MCF 10A (cell line): ENCODE measurements around the gene SNX25. TPM values are rescaled to one million over a fixed set of nuclear protein-coding genes. Genes with fewer than 3 reads are reported as not detected.

Source experiments
- BruUV-seq: library from RNA; stranded (reverse); fragments of 400-500 nt; replicated peaks from 2 replicates; lab custom pipeline; 2021; lab: Mats Ljungman, UMichigan
- CTCF ChIA-PET: fragments of 300-600 bp; sonication (Branson Sonifier 250); formaldehyde crosslinking; extraction: SDS; loops from one replicate; lab custom pipeline; 2021; ENCODE audit warnings: antibody characterized with exemption, inconsistent platforms; lab: Yijun Ruan, JAX
- POLR2A ChIA-PET: fragments of 300-600, 350-650 bp; sonication (Branson Sonifier 250); formaldehyde crosslinking; extraction: SDS; loops from one replicate; lab custom pipeline; 2020; ENCODE audit warnings: antibody characterized with exemption, inconsistent platforms; lab: Yijun Ruan, JAX
- DNase-seq: peaks from one replicate; pipeline ENCODE4 v3.0.0-alpha.2; 2018; ENCODE audit not compliant: unreplicated experiment
- H3K27ac Mint-ChIP-seq: one replicate; pipeline ENCODE4 v1.8.0; 2022; ENCODE audit warnings: mild to moderate bottlenecking, low read depth, mixed read lengths; ENCODE audit not compliant: unreplicated experiment
- H3K27me3 Mint-ChIP-seq: one replicate; pipeline ENCODE4 v1.8.0; 2022; ENCODE audit warnings: mixed read lengths; ENCODE audit not compliant: insufficient read depth, unreplicated experiment
- H3K36me3 Mint-ChIP-seq: one replicate; pipeline ENCODE4 v1.8.0; 2022; ENCODE audit warnings: mild to moderate bottlenecking, moderate library complexity, mixed read lengths; ENCODE audit not compliant: insufficient read depth, unreplicated experiment
- H3K4me1 Mint-ChIP-seq: one replicate; pipeline ENCODE4 v1.8.0; 2022; ENCODE audit warnings: mixed read lengths; ENCODE audit not compliant: insufficient read depth, unreplicated experiment
- H3K4me3 Mint-ChIP-seq: one replicate; pipeline ENCODE4 v1.8.0; 2022; ENCODE audit warnings: mild to moderate bottlenecking, moderate library complexity, mixed read lengths; ENCODE audit not compliant: unreplicated experiment
- H3K9me3 Mint-ChIP-seq: one replicate; pipeline ENCODE4 v1.8.0; 2022; ENCODE audit warnings: mixed read lengths; ENCODE audit not compliant: unreplicated experiment
- CTCF ChIP-seq: fragments of 200-600 bp; IDR thresholded peaks from one replicate; pipeline ENCODE4 v1.8.0; 2022; ENCODE audit warnings: antibody characterized with exemption, mild to moderate bottlenecking; ENCODE audit not compliant: unreplicated experiment
- intact Hi-C: fragments of 100-400 bp; cut with micrococcal nuclease; formaldehyde crosslinking; loops from 2 replicates; pipeline ENCODE4 v1.14.1; 2022
- total RNA-seq: library from RNA; stranded (reverse); gene quantifications from 2 replicates; pipeline ENCODE4 v1.2.3, GENCODE V29; 2022

Gene SNX25
- total RNA-seq, 1 experiment from 2014 or later: 10.5 TPM

DNA sequence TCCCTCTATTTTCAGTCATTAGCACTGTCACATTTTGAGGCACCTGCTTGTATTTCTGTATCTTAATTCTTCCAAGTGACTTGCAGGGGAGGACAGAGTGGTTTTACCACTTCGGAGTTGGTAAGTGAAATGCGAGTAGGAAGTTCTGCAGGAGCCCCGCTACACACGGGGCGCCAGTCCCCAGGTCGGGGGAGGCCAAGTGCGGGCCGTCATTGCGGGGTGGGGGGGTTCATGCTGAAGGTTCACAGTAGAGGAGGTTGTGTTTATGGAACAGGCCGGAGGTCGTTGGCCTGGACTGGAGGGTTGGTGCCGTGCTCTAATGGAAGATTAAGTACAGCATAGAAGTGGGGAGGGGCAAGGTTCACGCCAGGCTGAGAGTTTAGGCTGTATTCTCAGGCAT, 142.3 kb downstream of the SNX25 start:
- no peaks in the 10 kb centered on the region for H3K9me3 Mint-ChIP-seq
- no peaks in the 10 kb centered on the region for H3K27me3 Mint-ChIP-seq
- ChIA-PET POLR2A (no interaction called here), CTCF (no interaction called here)
- H3K27ac Mint-ChIP-seq: no peak overlapping the region
- no TSS peak for BruUV-seq
- TF ChIP-seq CTCF: no peak
- intact Hi-C loops: no loop called here
- no peak overlapping the region for H3K4me3 Mint-ChIP-seq
- H3K36me3 Mint-ChIP-seq: peaks cover 12% of the 10 kb centered on the region
- no peaks in the 10 kb centered on the region for H3K4me1 Mint-ChIP-seq
- no peak for DNase-seq

GRCh38 chr4:185352202-185352601, 142.8 kb downstream of the SNX25 start:
- ChIA-PET POLR2A (no interaction called here), CTCF (no interaction called here)
- BruUV-seq: no TSS peak
- DNase-seq: no peak
- no peaks in the 10 kb centered on the region for H3K9me3 Mint-ChIP-seq
- peaks cover 11% of the 10 kb centered on the region for H3K36me3 Mint-ChIP-seq
- intact Hi-C loops: no loop called here
- H3K27me3 Mint-ChIP-seq: no peaks in the 10 kb centered on the region
- no peak overlapping the region for H3K27ac Mint-ChIP-seq
- TF ChIP-seq CTCF: no peak
- no peaks in the 10 kb centered on the region for H3K4me1 Mint-ChIP-seq
- H3K4me3 Mint-ChIP-seq: no peak overlapping the region

DNA sequence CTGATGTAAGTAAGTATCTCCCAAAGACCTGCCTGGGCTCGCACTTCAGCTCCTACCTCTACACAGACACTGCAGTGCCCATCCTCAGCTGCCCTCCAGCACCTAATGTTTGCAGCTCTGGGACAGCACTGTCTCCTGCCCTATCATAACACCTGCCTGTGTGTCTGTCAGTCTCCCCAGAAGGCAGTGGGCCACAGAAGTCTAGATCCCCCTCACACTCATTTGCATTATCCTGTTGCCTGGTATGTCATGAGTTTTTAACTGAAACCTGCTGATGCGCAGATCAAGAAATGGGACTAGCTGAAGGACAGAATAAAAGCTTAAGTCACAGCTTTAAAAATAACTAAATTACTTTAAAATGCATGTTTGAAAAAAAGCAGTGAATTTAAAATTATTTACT, 143.3 kb downstream of the SNX25 start:
- no peaks in the 10 kb centered on the region for H3K9me3 Mint-ChIP-seq
- H3K27ac Mint-ChIP-seq: no peak overlapping the region
- H3K27me3 Mint-ChIP-seq: no peaks in the 10 kb centered on the region
- no peak overlapping the region for H3K4me3 Mint-ChIP-seq
- TF ChIP-seq CTCF: no peak
- ChIA-PET POLR2A (interaction anchor here (0.9 kb wide), 1 partner anchor 50 kb away, joined by 3 read pairs; no protein-coding TSS in a partner anchor), CTCF (no interaction called here)
- no peaks in the 10 kb centered on the region for H3K4me1 Mint-ChIP-seq
- no TSS peak for BruUV-seq
- intact Hi-C loops: no loop called here
- no peak for DNase-seq
- H3K36me3 Mint-ChIP-seq: peaks cover 7% of the 10 kb centered on the region

- CTCF ChIA-PET: interaction anchor here (0.5 kb wide), 1 partner anchor 92 kb away, joined by 3 read pairs; no protein-coding TSS in a partner anchor
- no peak overlapping the region for H3K27ac Mint-ChIP-seq
- no peaks in the 10 kb centered on the region for H3K36me3 Mint-ChIP-seq
- no peaks in the 10 kb centered on the region for H3K4me1 Mint-ChIP-seq
- no peak overlapping the region for H3K4me3 Mint-ChIP-seq
- no peaks in the 10 kb centered on the region for H3K27me3 Mint-ChIP-seq
- H3K9me3 Mint-ChIP-seq: no peaks in the 10 kb centered on the region
- intact Hi-C loops: no loop called here
- no TSS peak for BruUV-seq
- TF ChIP-seq CTCF: no peak
- POLR2A ChIA-PET: interaction anchor here (1.7 kb wide), 1 partner anchor 153 kb away, joined by 3 read pairs; no protein-coding TSS in a partner anchor
- DNase-seq: no peak
Observed at GRCh38 chr4:185357211-185357610, 147.8 kb downstream of the SNX25 start.
